Liver (tissue), 3 donors: ENCODE results near the gene LGI1.

Source experiments
- CTCF ChIP-seq: fragments of 150-350 bp; IDR thresholded peaks from 2 replicates; pipeline ENCODE4 v1.5.1; 2017; ENCODE audit warnings: improper control_type of control experiment, low read depth, low read length; ENCODE audit not compliant: missing input control
- NR2F2 ChIP-seq: IDR thresholded peaks from 2 replicates; pipeline ENCODE4 v1.6.1; 2016; ENCODE audit warnings: antibody characterized with exemption
- RXRA ChIP-seq, 2 donors: IDR thresholded peaks; 2 replicates each; pipeline ENCODE4 v1.6.1; 2017 to 2018; ENCODE audit warnings: antibody characterized with exemption in 2 of 2, mild to moderate bottlenecking in 1 of 2
- donor health status: healthy.
- donor health status: healthy.

GRCh38 chr10:93799155-93799708 lies 41.5 kb downstream of the LGI1 start:
- no peak for TF ChIP-seq NR2F2
- no peak for TF ChIP-seq CTCF
- TF ChIP-seq RXRA (IDR thresholded peaks at IDR 0.05) = no peak
